Measurements from ENCODE around the gene CHCHD6.

DNA sequence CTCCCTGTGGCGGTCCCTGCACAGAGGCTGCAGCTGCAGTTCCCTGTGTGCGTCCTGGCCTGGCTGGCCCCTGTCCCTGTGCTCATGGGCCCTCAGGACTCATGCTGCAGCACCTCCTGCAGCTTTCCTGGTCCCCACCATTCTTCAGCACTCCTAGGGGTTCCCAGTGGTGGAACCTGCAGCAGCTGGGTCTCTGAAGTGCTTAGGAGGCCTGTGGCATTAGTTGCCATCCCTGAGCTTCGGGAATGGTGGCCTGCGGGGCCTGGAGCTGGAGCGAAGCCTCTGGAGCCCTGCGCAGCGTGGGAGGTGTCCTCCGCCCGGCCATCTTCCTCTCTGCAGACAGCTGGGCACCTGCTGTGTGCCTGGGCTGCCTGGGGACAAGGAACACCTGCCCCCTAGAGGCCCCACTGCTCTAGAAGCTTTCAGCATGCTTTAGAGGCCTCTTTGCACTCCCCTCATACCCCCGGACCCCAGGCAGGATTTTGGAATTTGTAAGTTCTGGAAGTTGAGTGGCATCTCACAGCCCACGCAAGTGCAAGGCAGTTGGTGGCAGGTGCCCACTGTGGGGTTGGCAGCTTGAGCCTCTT lies 292.0 kb downstream of the CHCHD6 start:
- no peak for TF ChIP-seq POLR2A (IDR thresholded peaks at IDR 0.05)
- TF ChIP-seq, protein P1, sequence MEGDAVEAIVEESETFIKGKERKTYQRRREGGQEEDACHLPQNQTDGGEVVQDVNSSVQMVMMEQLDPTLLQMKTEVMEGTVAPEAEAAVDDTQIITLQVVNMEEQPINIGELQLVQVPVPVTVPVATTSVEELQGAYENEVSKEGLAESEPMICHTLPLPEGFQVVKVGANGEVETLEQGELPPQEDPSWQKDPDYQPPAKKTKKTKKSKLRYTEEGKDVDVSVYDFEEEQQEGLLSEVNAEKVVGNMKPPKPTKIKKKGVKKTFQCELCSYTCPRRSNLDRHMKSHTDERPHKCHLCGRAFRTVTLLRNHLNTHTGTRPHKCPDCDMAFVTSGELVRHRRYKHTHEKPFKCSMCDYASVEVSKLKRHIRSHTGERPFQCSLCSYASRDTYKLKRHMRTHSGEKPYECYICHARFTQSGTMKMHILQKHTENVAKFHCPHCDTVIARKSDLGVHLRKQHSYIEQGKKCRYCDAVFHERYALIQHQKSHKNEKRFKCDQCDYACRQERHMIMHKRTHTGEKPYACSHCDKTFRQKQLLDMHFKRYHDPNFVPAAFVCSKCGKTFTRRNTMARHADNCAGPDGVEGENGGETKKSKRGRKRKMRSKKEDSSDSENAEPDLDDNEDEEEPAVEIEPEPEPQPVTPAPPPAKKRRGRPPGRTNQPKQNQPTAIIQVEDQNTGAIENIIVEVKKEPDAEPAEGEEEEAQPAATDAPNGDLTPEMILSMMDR (IDR thresholded peaks at IDR 0.05) = no peak

All from right lobe of liver (tissue), 4 donors.